GM19043 (cell line): ENCODE results near the gene OPN1MW.
"Not testable (repeated sequence)": the region's sequence is repeated elsewhere in the genome, so short reads cannot be mapped to it uniquely, and the experiment has no call there.

Experiments used
- ATAC-seq: cut with Tn5 transposase; IDR thresholded peaks from one replicate; pipeline ENCODE4 v1.9.1; 2021; ENCODE audit warnings: low read depth; ENCODE audit not compliant: unreplicated experiment

Gene OPN1MW

GRCh38 chrX:154182296-154182695 is at the start of gene OPN1MW:
Gene OPN1MW (plus strand): TSS chrX:154182596. CDS start chrX:154182678, 82 bp downstream.
- ATAC-seq: not testable (repeated sequence)

GRCh38 chrX:154135458-154136229 is 46.8 kb upstream of the OPN1MW start:
- no peak for ATAC-seq

DNA sequence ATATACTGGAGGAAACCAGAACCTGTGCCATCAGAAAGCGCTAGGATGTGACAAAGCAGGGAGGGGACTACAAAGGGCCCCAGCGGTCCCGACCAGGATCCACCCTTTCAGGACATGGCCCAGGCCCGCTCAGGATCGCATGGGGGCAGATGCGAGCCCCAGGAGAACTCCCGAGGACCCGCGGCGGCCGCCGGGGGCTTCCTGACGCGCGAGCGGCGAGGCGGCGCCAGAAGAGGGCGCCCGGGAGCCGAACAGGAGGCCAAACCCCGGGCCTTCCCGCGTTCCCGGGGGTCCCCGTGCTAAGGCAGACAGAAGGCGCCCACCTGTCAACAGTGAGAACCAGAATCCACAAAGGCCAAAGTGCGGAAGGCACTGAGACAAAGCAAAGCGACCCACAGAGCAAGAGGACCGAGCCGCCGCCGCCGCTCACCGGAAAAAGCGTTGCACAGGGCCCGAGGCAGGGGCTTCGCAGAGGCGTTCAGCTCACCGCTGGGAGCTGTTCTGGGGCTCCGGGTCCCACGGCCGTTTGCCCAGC is 45.7 kb upstream of the OPN1MW start:
- no peak for ATAC-seq

- no peak for ATAC-seq
These were observed 43.5 kb upstream of the OPN1MW start for GRCh38 chrX:154138857-154139256.

GRCh38 chrX:154140206-154140605 is 42.2 kb upstream of the OPN1MW start:
- ATAC-seq: no peak

GRCh38 chrX:154140742-154141141 is 41.7 kb upstream of the OPN1MW start:
- no peak for ATAC-seq

DNA sequence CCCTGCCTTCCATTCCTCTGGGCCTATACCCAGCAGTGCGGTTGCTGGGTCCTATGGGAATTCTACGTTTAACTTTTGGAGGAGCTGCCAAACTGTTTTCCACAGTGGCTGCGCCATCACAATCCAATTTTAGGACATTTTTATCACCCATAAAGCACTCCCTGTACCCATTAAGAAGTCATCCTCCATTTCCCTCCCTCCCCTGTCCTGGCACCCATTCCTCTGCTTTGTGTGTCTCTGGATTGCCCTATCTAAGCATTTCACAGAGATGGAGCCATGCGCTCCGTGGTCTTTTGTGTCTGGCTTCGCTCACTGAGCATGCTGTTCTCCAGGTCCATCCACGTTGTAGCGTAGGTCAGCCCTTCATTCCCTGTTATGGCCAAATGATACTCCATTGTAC is 40.0 kb upstream of the OPN1MW start:
- ATAC-seq: no peak

GRCh38 chrX:154142950-154143745 is 39.2 kb upstream of the OPN1MW start:
- no peak for ATAC-seq

GRCh38 chrX:154144010-154144409 is 38.4 kb upstream of the OPN1MW start, which contains the start of gene OPN1LW:
Gene OPN1LW (plus strand): TSS chrX:154144243. CDS start chrX:154144284, 41 bp downstream.
- ATAC-seq: not testable (repeated sequence)

GRCh38 chrX:154151030-154151429 is 31.4 kb upstream of the OPN1MW start:
- ATAC-seq: not testable (repeated sequence)

- not testable (repeated sequence) for ATAC-seq
These were observed 26.2 kb upstream of the OPN1MW start for GRCh38 chrX:154156221-154156620.

GRCh38 chrX:154157207-154157606 is 25.2 kb upstream of the OPN1MW start:
- not testable (repeated sequence) for ATAC-seq

DNA sequence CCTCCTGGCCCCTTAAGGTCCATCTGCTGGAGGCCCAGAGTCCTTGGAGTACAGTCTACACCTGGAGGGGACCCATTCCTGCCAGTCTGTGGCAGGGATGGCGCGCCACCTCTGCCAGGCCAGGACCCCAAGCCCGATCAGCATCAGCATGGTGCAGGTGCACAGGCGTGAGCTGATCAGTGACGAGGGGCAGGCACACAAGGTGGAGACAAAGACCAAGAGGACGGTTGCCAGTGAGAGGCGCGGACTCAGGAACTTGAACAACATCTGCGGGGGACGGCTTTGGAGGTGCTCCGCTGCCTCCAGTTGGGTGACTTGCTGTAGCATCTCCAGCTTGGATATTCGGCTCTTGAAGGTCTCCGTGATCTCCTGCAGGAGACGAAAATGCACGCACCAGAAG is 23.1 kb upstream of the OPN1MW start:
- ATAC-seq: not testable (repeated sequence)

GRCh38 chrX:154164902-154165301 is 17.5 kb upstream of the OPN1MW start:
- ATAC-seq: not testable (repeated sequence)

- ATAC-seq: not testable (repeated sequence)
These were observed 14.0 kb upstream of the OPN1MW start for GRCh38 chrX:154168384-154168783.

- peak; percentile 77 for ATAC-seq
These were observed 9.9 kb upstream of the OPN1MW start for GRCh38 chrX:154172535-154172943.

GRCh38 chrX:154174356-154174755 is 8.0 kb upstream of the OPN1MW start:
- ATAC-seq: not testable (repeated sequence)

DNA sequence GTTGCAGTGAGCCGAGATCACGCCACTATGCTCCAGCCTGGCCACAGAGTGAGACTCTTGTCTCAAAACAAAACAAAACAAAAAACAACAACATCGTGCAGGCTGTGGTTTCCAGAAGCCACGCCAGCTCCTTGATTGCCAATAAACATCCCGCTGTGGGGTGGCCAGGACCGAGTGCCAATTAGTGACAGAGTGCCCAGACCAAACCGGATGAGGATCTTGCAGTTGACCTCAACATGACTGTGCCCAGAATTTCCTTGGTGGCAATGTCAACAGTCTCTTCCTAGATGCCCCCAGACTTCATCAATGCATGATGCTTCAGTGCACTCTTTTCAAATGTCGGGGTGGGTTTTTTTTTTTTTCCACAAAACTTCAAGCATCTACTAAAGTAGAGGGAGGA is 1.4 kb downstream of the OPN1MW start:
- ATAC-seq: not testable (repeated sequence)

DNA sequence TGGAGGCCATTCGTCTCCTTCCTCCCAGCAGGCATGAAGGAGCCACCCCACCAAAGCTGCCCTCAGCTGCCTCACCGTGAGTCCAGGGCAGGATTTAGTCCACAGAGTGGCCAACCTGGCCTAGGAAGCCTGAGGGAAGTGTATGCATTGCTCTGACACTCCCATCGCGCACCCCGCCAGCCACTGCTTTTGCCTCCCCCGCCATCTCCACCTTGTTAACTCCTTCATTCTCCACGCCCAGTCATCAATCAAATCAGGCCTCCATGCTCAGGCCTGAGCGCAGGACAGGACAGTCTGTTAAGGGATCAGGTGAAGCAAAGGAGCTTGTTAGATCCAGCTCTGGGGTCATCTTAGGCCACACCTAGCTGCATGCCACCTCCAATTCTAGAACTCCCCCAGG is 10.4 kb downstream of the OPN1MW start:
- ATAC-seq: not testable (repeated sequence)

- not testable (repeated sequence) for ATAC-seq
These were observed 11.9 kb downstream of the OPN1MW start for GRCh38 chrX:154194316-154194715.

- ATAC-seq: not testable (repeated sequence)
These were observed 14.1 kb downstream of the OPN1MW start for GRCh38 chrX:154196466-154196865.
